GM21447 (cell line): Measurements from ENCODE around the gene CHRDL2.

Experiments used
- ATAC-seq: cut with Tn5 transposase; IDR thresholded peaks from one replicate; pipeline ENCODE4 v1.9.1; 2021; ENCODE audit not compliant: unreplicated experiment

Gene CHRDL2

GRCh38 chr11:74717221-74717969, 13.8 kb downstream of the CHRDL2 start:
- no peak for ATAC-seq

- ATAC-seq = no peak
These were observed 16.3 kb downstream of the CHRDL2 start for GRCh38 chr11:74714904-74715303.

GRCh38 chr11:74713686-74714085, 17.5 kb downstream of the CHRDL2 start:
- ATAC-seq = no peak

GRCh38 chr11:74710281-74710938, 20.8 kb downstream of the CHRDL2 start:
- ATAC-seq = no peak

- ATAC-seq = no peak
These were observed 22.1 kb downstream of the CHRDL2 start for GRCh38 chr11:74709175-74709574.

GRCh38 chr11:74707602-74708510, 23.4 kb downstream of the CHRDL2 start:
- no peak for ATAC-seq

GRCh38 chr11:74707182-74707581, 24.0 kb downstream of the CHRDL2 start:
- ATAC-seq = no peak

GRCh38 chr11:74703211-74703610, 28.0 kb downstream of the CHRDL2 start:
- ATAC-seq = no peak

- no peak for ATAC-seq
These were observed 28.7 kb downstream of the CHRDL2 start for GRCh38 chr11:74702383-74703007.

- ATAC-seq = no peak
These were observed 29.9 kb downstream of the CHRDL2 start for GRCh38 chr11:74701351-74701750.

- no peak for ATAC-seq
These were observed 31.4 kb downstream of the CHRDL2 start for GRCh38 chr11:74699615-74700396.

GRCh38 chr11:74697722-74698121, 33.5 kb downstream of the CHRDL2 start:
- no peak for ATAC-seq

GRCh38 chr11:74696939-74697675, 34.1 kb downstream of the CHRDL2 start:
- ATAC-seq = no peak

- no peak for ATAC-seq
These were observed 34.7 kb downstream of the CHRDL2 start for GRCh38 chr11:74696500-74696899.

- ATAC-seq = no peak
These were observed 35.4 kb downstream of the CHRDL2 start for GRCh38 chr11:74695705-74696280.

- no peak for ATAC-seq
These were observed 36.9 kb downstream of the CHRDL2 start for GRCh38 chr11:74694136-74694930.

GRCh38 chr11:74693531-74693930, 37.7 kb downstream of the CHRDL2 start:
- ATAC-seq = no peak

GRCh38 chr11:74691755-74692154, 39.5 kb downstream of the CHRDL2 start:
- ATAC-seq = no peak
